Tibial artery (tissue), 4 donors: ENCODE measurements around the gene MPDZ.

Experiments used
- DNase-seq, 2 donors: peaks; one replicate each; pipeline ENCODE4 v3.0.0-alpha.2; 2019
- H3K27ac ChIP-seq, 2 donors: fragments of 200-600 bp; sonication (generic) in 1 of 2; 1 replicate in 1 of 2; 2 replicates in 1 of 2; pipeline ENCODE4 v1.5.1; 2018 to 2019; ENCODE audit warnings: mild to moderate bottlenecking in 1 of 2
- H3K27me3 ChIP-seq, 2 donors: fragments of 200-600 bp; sonication (generic) in 1 of 2; one replicate each; pipeline versions ENCODE4 v1.5.1 to v1.6.0; 2016 to 2019
- H3K36me3 ChIP-seq, 3 donors: fragments of 200-600 bp; sonication (generic) in 2 of 3; one replicate each; pipeline ENCODE4 v1.5.1; 2016 to 2019; ENCODE audit warnings: mild to moderate bottlenecking in 2 of 3
- H3K4me1 ChIP-seq, 4 donors: fragments of 200-600 bp; sonication (generic) in 2 of 4; 1 replicate in 3 of 4; 2 replicates in 1 of 4; pipeline ENCODE4 v1.5.1; 2016 to 2019
- H3K4me3 ChIP-seq, 2 donors: fragments of 200-600 bp; sonication (generic) in 1 of 2; 1 replicate in 1 of 2; 2 replicates in 1 of 2; pipeline ENCODE4 v1.5.1; 2018 to 2019; ENCODE audit warnings: mild to moderate bottlenecking in 2 of 2
- H3K9me3 ChIP-seq, 3 donors: fragments of 200-600 bp; sonication (generic) in 1 of 3; one replicate each; pipeline ENCODE4 v1.5.1; 2016 to 2019
- intact Hi-C: fragments of 100-400 bp; cut with DNase I; formaldehyde crosslinking; loops from one replicate; pipeline ENCODE4 v1.15.0; 2023; ENCODE audit warnings: low total_unique reads
- TF ChIP-seq, protein P1 (sequence below), 2 experiments: fragments of 200-600 bp in 1 of 2; fragments of 450-650 bp in 1 of 2; IDR thresholded peaks; one replicate each; pipeline ENCODE4 v1.5.1; 2017 to 2019; ENCODE audit warnings: antibody characterized with exemption in 2 of 2, mild to moderate bottlenecking in 1 of 2, moderate library complexity in 1 of 2

The MPDZ gene

DNA sequence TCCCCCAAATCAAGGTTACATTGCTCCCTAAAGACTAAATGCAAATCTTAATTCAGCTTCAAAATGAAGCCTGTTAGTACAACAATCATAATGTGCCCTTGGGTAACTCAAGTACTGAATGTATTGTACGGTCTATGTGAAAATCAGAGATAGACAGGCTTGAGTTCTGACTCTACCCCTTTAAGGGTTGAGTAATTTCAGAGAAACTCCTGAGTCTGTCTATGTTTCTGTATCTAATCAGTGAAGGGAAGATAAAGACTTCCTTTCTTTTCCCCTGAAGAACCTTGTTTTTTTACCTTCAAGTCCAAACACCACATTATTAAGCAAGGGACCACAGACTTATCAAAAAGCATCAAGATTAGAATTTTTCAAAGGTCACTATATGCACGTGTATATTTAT lies 108.2 kb downstream of the MPDZ start:
- intact Hi-C loops, result no loop called here
- TF ChIP-seq, protein P1, sequence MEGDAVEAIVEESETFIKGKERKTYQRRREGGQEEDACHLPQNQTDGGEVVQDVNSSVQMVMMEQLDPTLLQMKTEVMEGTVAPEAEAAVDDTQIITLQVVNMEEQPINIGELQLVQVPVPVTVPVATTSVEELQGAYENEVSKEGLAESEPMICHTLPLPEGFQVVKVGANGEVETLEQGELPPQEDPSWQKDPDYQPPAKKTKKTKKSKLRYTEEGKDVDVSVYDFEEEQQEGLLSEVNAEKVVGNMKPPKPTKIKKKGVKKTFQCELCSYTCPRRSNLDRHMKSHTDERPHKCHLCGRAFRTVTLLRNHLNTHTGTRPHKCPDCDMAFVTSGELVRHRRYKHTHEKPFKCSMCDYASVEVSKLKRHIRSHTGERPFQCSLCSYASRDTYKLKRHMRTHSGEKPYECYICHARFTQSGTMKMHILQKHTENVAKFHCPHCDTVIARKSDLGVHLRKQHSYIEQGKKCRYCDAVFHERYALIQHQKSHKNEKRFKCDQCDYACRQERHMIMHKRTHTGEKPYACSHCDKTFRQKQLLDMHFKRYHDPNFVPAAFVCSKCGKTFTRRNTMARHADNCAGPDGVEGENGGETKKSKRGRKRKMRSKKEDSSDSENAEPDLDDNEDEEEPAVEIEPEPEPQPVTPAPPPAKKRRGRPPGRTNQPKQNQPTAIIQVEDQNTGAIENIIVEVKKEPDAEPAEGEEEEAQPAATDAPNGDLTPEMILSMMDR (IDR thresholded peaks at IDR 0.05), result no peak
- Histone ChIP-seq H3K4me1 (no peaks in the 10 kb centered on the region), H3K9me3 (no peaks in the 10 kb centered on the region), H3K27me3 (no peaks in the 10 kb centered on the region), H3K27ac (no peak overlapping the region), H3K4me3 (no peak overlapping the region), H3K36me3 (peaks cover 41 to 56% (median 43%) of the 10 kb centered on the region in 3 donors)
- DNase-seq, result no peak

DNA sequence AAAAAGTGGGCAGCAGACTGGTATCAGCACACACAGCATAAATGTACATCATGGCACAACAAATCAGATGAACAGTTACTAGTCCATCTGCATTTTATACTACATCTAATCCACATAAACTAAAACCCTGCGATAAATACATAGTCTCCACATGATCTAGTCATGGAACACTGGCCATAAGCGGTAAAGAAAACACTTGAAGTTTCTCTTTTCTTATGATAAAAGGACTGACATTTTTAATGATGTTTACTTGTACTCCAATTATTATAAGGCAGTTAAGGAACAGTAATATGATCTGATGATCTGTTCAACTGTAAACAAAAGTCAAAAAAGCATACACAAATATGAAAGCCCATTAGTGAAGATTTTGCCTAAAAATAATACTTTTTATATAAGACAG lies 112.5 kb downstream of the MPDZ start:
- Histone ChIP-seq H3K36me3 (peaks cover 27 to 35% (median 30%) of the 10 kb centered on the region in 3 donors), H3K27ac (no peak overlapping the region), H3K9me3 (no peaks in the 10 kb centered on the region), H3K27me3 (no peaks in the 10 kb centered on the region), H3K4me1 (no peaks in the 10 kb centered on the region), H3K4me3 (no peak overlapping the region)
- DNase-seq, result no peak
- TF ChIP-seq, protein P1 (IDR thresholded peaks at IDR 0.05), result no peak
- intact Hi-C loops, result no loop called here

- H3K4me1 ChIP-seq, result no peaks in the 10 kb centered on the region
- TF ChIP-seq, protein P1 (IDR thresholded peaks at IDR 0.05), result no peak
- no peak for DNase-seq
- peaks cover 34 to 43% (median 40%) of the 10 kb centered on the region in 3 donors for H3K36me3 ChIP-seq
- H3K9me3 ChIP-seq, result no peaks in the 10 kb centered on the region
- intact Hi-C loops, result no loop called here
- no peaks in the 10 kb centered on the region for H3K27me3 ChIP-seq
- H3K27ac ChIP-seq, result no peak overlapping the region
- H3K4me3 ChIP-seq, result no peak overlapping the region
Observed at GRCh38 chr9:13165956-13166355, 113.5 kb downstream of the MPDZ start.

- intact Hi-C loops, result no loop called here
- Histone ChIP-seq H3K27ac (no peak overlapping the region), H3K4me3 (no peak overlapping the region), H3K9me3 (no peaks in the 10 kb centered on the region), H3K4me1 (no peaks in the 10 kb centered on the region), H3K27me3 (no peaks in the 10 kb centered on the region), H3K36me3 (peaks cover 34 to 43% (median 40%) of the 10 kb centered on the region in 3 donors)
- no peak for DNase-seq
- TF ChIP-seq, protein P1 (IDR thresholded peaks at IDR 0.05), result no peak
Observed at GRCh38 chr9:13165236-13165945, 114.1 kb downstream of the MPDZ start.

GRCh38 chr9:13163946-13164345 lies 115.5 kb downstream of the MPDZ start:
- DNase-seq, result no peak
- Histone ChIP-seq H3K4me1 (no peaks in the 10 kb centered on the region), H3K27me3 (no peaks in the 10 kb centered on the region), H3K27ac (no peak overlapping the region), H3K9me3 (no peaks in the 10 kb centered on the region), H3K4me3 (no peak overlapping the region), H3K36me3 (peaks cover 34 to 56% (median 39%) of the 10 kb centered on the region in 3 donors)
- TF ChIP-seq, protein P1 (IDR thresholded peaks at IDR 0.05), result no peak
- intact Hi-C loops, result no loop called here
